HG03432 (cell line): Measurements from ENCODE around the gene MICAL3.

Source experiments
- ATAC-seq: cut with Tn5 transposase; IDR thresholded peaks from one replicate; pipeline ENCODE4 v1.9.1; 2021; ENCODE audit warnings: mild to moderate bottlenecking, moderate library complexity; ENCODE audit not compliant: unreplicated experiment

Gene MICAL3

GRCh38 chr22:17823964-17824363 lies 200.4 kb downstream of the MICAL3 start:
- no peak for ATAC-seq

DNA sequence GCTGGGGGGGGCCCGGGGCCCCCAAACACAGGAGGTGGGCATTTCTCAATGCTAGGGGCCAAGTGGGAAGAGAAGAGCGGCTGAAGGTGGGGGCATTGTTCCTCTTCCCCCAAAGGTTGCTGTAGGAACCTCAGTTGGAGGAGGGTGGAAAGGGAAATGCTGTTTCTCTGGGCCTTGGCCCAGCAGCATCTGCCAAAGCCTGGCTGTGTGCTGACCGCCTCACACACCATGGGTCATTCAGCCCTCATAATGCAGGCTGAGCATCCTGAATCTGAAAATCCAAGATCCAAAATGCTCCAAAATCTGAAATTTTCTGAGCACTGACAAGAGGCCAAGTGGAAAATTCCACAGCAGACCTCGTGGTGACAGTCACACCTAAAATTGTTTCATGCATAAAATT lies 201.1 kb downstream of the MICAL3 start:
- ATAC-seq: no peak

- ATAC-seq: no peak
Measured at GRCh38 chr22:17822087-17822486, 202.3 kb downstream of the MICAL3 start.

DNA sequence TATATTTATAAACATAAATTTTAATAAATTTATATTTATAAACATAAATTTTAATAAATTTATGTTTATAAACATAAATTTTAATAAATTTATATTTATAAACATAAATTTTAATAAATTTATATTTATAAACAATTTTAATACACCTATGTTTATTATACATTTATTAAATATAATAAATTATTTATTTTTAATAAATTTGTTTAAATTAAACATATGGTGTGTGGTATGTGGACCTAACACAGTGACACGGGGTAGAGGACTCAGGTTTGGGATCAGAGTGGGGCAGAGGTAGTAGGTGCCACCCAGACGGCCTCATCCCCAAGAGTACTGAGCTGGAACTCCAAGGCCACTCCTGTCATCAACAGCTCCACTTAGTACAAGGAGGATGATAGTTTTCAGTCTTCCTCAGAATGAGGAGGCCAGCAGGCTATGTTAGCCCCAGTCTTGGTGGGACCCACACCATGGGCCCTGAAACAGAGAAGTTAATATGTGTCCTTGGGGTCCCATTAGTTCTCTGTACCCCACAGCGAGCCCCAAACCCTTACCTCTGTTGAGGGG lies 203.4 kb downstream of the MICAL3 start:
- no peak for ATAC-seq

- no peak for ATAC-seq
Measured at GRCh38 chr22:17818649-17819048, 205.7 kb downstream of the MICAL3 start.

- ATAC-seq: no peak
Measured at GRCh38 chr22:17818180-17818579, 206.2 kb downstream of the MICAL3 start.

DNA sequence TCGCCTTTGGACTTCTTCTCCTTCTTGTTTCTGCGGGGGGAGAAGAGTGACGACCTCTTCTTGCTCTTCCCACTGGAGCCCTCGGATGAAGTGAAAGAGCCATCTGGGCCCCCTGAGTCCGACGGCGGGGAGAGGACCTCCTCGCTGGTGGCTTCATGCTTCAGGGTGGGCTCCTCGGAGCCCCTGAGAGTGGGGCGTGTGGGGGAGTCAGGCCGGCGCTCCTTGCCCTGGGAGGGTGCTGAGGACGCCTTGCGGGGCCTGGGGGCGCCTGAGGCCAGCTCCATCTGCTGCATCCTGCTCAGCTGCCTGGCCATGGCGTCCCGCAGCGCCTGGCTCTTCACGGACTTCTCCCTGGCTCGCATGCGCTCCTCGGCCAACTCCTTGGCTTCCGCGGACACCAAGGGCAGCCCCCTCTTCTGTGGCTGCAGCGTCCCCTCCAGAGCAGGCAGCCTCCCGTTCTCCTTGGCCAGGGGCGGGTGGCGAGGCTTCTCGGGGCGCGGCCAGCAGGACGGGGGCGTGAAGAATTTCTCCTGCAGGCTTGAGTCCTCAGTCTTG lies 206.8 kb downstream of the MICAL3 start:
- ATAC-seq: no peak

- ATAC-seq: no peak
Measured at GRCh38 chr22:17817079-17817478, 207.3 kb downstream of the MICAL3 start.

DNA sequence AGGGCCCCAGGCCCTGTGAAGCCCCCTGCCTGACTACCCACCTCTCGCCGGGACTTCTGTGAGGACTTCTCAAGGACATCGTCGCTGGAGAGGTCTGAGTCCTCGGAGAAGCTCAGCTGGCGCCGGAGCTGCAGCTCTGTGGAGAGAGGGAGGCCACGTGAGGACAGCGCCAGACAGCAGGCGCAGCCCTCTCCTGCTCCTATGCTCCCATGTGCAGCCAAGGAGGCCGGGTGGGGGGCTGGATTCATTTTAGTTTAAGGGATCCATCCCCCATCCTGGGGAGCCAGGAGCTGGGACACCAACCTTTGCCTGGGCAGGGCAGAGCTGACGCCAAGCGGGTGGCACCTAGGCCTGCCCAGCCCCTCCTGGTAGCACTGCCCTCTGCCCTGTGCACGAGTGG lies 207.7 kb downstream of the MICAL3 start:
- ATAC-seq: no peak

- no peak for ATAC-seq
Measured at GRCh38 chr22:17815703-17816254, 208.6 kb downstream of the MICAL3 start.

DNA sequence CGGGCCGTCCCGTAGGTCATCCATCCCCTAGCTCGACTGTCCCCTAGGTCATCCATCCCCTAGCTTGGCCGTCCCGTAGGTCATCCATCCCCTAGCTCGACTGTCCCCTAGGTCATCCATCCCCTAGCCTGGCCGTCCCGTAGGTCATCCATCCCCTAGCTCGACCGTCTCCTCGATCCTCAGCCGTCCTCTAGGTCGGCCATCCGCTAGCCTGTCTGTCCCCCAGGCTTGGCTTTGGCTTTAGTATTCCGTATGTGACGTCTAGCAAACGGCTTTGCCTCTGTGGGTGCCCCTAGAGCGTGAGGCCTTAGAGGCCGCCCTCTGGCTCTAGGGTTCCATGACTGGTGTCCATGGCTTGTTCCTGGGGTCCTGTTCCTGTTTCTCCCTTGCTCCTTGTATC lies 209.5 kb downstream of the MICAL3 start:
- ATAC-seq: no peak

DNA sequence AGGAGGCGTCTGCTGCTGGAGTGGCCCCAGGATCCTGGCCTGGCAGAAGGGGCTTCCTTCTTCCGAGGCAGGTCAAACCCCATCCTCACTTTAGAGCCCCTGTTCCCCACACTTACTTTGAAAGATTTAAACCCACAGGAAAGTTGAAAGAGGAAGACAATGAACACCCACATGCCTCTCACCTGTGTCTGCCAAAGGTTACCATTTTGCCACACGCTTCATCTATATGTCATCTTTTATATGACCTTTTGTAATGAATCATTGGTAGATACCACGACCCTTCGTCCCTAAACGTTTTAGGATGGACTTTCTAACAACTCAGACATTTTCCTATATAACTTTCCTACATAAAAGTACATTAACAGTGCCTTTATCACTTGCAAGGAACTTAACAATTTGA lies 210.3 kb downstream of the MICAL3 start:
- ATAC-seq: no peak

DNA sequence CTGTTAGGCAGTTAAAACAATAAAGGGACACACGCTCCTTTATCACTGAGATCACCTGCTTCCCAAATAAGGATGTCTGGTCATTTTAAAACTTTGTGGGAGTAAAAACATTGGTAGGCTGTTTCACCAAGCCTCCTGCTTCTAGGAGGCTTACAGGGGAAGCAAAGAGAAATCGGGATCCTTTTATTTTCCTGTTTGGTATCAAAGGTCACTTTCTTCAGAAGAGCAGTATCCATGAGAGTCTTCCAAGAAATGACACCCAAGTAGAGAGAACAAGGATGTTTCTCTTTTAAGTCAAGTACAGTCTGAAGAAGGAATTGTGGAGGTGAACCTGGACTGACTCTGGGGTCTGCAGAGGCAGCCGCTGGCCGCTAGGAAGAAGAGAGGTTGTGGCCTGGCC lies 213.2 kb downstream of the MICAL3 start:
- no peak for ATAC-seq

- no peak for ATAC-seq
Measured at GRCh38 chr22:17810570-17811116, 213.7 kb downstream of the MICAL3 start.

DNA sequence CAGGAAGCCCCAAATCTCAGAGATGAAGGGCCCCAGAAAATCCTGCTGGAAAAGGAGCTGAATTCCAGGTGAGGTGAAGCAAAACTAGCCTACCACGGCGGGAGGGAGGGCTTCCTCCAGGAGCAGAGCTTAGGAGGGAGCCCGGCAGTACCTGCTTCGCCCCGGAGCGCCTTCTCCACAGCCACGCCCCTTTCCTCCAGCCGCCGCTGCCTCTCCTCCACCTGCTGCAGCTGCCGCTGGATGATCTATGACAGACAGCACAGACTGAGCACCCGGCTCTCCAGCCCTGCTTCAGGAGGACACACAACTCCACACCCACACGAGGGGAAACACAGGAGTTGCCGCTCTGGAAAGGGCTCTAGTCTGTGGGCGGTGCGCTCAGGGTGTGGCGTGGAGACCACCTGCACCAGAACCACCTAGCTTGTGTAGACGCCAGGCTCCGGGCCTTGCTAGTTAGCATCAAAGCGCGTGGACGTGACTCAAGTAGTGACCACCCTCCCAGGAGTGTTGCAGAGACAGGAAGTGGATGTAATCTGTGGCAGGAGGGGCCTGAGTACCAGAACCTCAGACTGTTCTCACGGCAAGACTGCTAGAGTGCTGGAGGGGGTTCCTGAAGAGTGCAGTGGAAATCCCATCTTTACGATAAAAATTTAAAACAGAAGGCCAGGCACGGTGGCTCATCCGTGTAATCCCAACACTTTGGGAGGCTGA lies 215.5 kb downstream of the MICAL3 start:
- no peak for ATAC-seq

DNA sequence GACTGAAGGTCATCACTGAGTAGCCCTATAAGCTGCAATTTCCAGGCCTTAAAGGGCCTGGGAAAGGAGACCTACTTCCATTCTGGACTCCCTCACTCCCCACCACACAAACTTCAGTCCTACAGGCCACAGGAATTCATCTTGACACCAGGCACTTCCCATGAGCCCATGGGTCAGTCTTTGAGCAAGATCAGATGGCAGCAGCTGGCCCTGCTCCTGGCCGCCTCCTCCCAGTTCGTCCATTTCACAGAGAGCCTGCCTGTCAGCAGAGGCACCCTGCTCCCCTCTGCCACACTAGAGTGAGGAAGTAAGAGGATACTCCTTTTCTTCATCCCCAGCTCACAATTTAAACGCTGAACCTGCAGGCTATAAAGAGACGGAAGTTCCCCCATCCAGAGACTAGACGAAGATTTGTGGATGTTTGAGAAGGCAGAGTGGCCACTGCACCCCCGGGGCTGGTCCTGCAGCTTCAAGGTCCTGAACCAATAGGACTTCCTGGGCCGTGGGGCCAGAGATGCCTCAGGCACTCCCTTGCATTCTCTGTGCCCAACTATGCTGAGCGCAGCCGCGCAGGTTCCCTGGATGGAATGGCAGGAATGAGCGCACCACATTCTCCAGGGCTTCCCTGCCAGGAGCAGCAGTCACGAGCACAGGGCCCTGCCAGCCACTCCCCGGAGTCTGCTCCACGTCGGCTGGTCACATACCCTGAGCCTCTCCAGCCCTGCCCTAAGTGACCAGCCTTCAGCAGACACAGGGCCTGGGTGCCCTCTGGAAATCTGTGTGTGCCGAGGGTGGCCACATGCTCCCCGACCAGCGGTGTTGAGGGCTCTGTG lies 216.6 kb downstream of the MICAL3 start:
- ATAC-seq: no peak

DNA sequence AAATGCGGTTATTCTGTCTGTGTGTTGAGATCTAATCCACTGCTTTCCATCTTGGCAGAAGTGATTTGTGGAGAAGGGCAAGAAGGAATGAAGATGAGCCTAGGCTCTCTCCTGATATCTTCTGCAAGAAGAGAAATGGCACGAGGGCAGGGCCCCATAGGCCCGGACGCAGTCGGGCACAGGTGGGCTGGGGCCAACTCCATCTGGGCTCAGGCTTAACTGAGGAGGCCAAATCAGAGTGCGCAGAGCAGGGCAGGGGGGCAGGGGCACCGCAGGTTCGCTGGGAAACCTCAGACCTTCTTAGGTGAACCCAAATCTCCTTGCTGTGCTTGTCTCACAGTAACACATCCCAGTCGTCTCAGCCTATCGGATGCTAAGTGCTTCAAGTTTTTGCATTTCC lies 217.3 kb downstream of the MICAL3 start:
- no peak for ATAC-seq

- ATAC-seq: no peak
Measured at GRCh38 chr22:17806437-17806836, 217.9 kb downstream of the MICAL3 start.

DNA sequence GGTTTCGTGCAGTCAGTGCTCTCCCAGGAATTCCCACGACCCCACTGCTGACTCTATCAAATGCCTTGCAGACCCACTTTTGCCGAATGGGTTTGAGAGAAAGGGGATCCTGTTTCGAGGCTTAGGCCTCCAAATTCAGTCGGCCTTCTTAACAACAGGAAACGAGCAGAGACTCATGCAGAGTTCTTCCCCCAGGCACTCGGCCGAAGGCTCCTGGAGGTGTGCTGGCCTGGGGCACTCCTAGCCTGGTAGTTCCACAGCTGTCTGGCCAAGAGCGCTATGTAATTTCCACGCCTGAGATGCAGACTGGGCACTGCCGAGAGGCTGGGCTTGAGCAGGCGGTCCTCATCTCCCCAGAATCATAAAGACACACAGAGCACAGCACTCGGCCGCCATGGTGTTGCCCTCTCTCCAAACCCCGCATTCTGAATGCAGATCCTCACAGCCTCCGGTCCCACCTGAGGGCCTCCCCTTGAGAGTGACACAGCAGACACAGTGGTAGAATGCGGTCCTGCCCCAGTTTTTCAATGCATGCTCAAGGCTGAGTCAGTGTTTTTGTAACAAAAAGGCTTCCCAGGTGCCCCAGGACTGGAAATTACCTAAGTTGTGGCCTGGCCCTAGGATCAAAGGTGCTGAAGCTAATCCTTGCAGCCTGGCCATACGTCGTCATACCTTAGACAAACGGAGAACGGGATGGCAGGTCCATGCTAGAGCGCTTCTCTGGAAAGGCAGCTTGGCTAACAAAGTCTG lies 219.9 kb downstream of the MICAL3 start:
- no peak for ATAC-seq

- no peak for ATAC-seq
Measured at GRCh38 chr22:17803609-17804270, 220.6 kb downstream of the MICAL3 start.
